Uterus (tissue), 2 donors: ENCODE results near the gene BCL2L1.

ENCODE experiments used
- POLR2A ChIP-seq, 2 donors: fragments of 450-650 bp; IDR thresholded peaks; one replicate each; pipeline ENCODE4 v1.6.1; 2016; ENCODE audit warnings: antibody characterized with exemption in 2 of 2, mild to moderate bottlenecking in 1 of 2, moderate library complexity in 1 of 2
- TF ChIP-seq, protein P1 (sequence below), 4 experiments: fragments of 200-600 bp in 2 of 4; fragments of 450-650 bp in 2 of 4; sonication (generic) in 2 of 4; IDR thresholded peaks; one replicate each; pipeline ENCODE4 v1.5.1; 2016 to 2019; ENCODE audit warnings: antibody characterized with exemption in 4 of 4, mild to moderate bottlenecking in 2 of 4, moderate library complexity in 1 of 4

DNA sequence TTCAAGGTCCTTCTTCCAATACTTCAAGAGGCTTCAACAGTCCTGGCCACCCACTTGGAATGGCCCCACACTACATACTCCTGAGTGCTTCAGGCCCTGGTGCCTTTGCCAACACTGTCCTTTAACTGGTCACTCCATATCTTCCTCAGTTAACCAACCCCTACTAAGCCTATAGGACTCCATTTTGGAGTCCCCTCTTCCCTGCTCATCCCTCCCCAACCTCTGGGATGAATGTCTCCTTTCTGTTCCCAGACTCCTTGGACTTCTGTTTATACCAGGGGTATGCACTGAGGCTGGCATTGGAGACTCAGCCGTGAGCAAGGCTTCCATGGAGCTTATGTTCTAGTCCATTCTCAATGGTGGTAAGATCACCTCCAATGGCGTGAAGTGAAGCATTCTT lies 51.3 kb downstream of the BCL2L1 start:
- TF ChIP-seq, protein P1, sequence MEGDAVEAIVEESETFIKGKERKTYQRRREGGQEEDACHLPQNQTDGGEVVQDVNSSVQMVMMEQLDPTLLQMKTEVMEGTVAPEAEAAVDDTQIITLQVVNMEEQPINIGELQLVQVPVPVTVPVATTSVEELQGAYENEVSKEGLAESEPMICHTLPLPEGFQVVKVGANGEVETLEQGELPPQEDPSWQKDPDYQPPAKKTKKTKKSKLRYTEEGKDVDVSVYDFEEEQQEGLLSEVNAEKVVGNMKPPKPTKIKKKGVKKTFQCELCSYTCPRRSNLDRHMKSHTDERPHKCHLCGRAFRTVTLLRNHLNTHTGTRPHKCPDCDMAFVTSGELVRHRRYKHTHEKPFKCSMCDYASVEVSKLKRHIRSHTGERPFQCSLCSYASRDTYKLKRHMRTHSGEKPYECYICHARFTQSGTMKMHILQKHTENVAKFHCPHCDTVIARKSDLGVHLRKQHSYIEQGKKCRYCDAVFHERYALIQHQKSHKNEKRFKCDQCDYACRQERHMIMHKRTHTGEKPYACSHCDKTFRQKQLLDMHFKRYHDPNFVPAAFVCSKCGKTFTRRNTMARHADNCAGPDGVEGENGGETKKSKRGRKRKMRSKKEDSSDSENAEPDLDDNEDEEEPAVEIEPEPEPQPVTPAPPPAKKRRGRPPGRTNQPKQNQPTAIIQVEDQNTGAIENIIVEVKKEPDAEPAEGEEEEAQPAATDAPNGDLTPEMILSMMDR (IDR thresholded peaks at IDR 0.05) = no peak
- no peak for TF ChIP-seq POLR2A (IDR thresholded peaks at IDR 0.05)
